Choroid plexus epithelial cell (primary cell): Measurements from ENCODE around the gene NNAT.

Experiments
- DNase-seq: peaks from one replicate; pipeline ENCODE4 v3.0.0-alpha.2; 2010; ENCODE audit warnings: low read depth
- H3K4me3 ChIP-seq: 2 replicates; pipeline ENCODE4 v1.5.1; 2011; ENCODE audit warnings: low read depth, mild to moderate bottlenecking, control low read depth, low read length, moderate library complexity
- TF ChIP-seq, protein P1 (sequence below): conservative IDR thresholded peaks from 2 replicates; pipeline ENCODE4 v1.5.1; 2011; ENCODE audit warnings: low read depth, mild to moderate bottlenecking, control low read depth, inconsistent platforms, low read length, moderate library complexity

Gene NNAT

DNA sequence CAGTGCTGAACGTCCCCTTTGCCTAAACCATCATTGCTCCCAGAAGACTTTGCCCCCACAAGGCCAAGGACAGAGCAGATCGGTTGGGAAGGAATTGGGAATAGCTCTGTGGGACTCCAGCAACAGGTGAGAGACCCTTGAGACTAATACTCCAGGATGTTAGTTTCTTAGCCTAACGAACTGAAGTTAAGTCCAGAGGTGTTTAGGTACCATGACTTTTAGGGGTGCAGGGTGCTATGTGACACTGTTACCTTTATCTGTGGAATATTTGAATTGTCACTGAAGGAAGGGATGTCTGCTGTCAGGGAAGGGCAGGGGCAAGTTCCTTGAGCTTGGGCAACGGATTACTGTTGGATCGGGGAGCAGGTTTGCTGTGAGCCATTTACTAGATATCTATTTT, 4.8 kb downstream of the NNAT start:
- DNase-seq: no peak
- H3K4me3 ChIP-seq: peak overlapping the region; percentile 98
- TF ChIP-seq, protein P1, sequence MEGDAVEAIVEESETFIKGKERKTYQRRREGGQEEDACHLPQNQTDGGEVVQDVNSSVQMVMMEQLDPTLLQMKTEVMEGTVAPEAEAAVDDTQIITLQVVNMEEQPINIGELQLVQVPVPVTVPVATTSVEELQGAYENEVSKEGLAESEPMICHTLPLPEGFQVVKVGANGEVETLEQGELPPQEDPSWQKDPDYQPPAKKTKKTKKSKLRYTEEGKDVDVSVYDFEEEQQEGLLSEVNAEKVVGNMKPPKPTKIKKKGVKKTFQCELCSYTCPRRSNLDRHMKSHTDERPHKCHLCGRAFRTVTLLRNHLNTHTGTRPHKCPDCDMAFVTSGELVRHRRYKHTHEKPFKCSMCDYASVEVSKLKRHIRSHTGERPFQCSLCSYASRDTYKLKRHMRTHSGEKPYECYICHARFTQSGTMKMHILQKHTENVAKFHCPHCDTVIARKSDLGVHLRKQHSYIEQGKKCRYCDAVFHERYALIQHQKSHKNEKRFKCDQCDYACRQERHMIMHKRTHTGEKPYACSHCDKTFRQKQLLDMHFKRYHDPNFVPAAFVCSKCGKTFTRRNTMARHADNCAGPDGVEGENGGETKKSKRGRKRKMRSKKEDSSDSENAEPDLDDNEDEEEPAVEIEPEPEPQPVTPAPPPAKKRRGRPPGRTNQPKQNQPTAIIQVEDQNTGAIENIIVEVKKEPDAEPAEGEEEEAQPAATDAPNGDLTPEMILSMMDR: no peak

DNA sequence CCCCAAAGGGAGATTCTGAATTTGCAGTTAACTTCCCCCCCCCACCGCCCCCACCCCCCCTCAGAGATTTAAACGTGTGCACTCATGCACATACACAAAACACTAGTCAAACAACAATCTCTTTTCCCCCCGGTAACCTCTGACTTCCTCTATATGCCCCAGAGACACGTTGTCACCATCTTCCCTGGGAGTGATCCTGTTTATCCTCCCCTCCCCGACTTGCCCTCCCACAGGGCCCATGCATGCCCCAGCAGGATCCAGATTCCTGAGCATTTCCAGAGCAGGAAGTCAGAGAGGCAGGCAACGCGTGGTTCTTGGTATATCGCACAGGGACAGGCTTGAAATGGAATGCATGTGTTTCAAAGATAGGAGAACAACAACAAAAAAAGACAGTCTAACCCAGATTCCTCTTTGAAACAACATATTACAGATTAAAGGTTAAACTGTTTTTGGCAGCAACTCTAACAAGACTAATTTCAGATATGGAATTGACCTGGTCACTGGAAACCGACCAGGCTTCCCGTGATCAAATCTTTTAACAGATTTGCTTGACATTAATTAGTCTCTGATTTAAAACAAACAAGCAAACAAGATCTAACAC, 5.3 kb downstream of the NNAT start:
- TF ChIP-seq, protein P1: no peak
- peak; percentile 70 for DNase-seq
- peak overlapping the region; percentile 98 for H3K4me3 ChIP-seq

- DNase-seq: no peak
- peak overlapping the region; percentile 98 for H3K4me3 ChIP-seq
- TF ChIP-seq, protein P1: no peak
Measured at GRCh38 chr20:37526839-37527637, 6.0 kb downstream of the NNAT start.

DNA sequence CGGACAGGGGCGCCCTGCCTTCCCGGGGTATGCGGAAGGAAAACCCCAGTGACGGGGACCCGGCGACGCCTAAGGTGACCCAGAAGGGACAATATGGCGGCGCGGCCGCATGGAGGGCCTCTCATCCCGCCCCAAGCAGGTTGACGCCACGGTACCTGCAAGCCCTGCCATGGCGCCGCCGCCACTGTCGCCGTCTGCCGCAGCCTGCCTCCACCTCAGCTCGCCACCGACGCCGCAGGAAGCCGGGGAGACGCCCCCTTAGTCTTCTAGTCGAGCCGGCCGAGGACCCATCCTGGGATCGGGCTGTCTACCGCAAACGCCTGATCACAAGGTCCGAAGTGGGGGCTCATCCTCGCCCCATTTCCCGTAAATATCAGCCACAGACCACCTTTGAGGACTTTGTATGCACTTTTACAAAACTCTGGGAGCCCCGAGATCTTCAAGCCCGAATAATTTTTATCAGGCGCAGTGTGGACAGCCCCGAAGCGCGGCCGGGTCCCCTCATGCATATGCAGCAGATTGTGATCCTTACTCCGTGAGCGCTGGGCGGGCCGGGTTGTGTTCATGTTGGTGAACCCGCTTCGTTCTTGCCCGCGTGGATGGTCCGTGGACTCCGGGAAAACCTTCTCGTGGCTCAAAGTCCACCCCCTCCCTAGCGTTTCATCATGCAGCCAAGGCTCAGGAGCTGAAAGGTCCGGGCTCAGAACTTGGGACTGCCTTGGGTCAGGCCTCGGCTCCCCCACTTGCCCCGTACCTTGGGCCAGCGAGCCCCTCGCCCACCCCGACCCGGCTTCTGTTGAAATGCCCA, 6.8 kb downstream of the NNAT start, which contains the start of gene BLCAP:
BLCAP (minus strand) TSS at position 239 of the 808 bp plus-strand sequence. CDS start 8,702 bp downstream, outside the sequence.
- TF ChIP-seq, protein P1: no peak
- DNase-seq: peak; percentile 88
- H3K4me3 ChIP-seq: peak within 1 kb of the TSS; percentile 98

GRCh38 chr20:37528446-37529213, 7.6 kb downstream of the NNAT start:
- no peak for DNase-seq
- TF ChIP-seq, protein P1: no peak
- H3K4me3 ChIP-seq: peak overlapping the region; percentile 98

GRCh38 chr20:37529214-37529967, 8.3 kb downstream of the NNAT start:
- DNase-seq: no peak
- TF ChIP-seq, protein P1: no peak
- no peak overlapping the region for H3K4me3 ChIP-seq
